ENCODE data around the gene TLX2.

- no peak for TF ChIP-seq CTCF (conservative IDR thresholded peaks at IDR 0.05; ENCODE audit: low read depth, low read length)
- no peak for TF ChIP-seq MAZ (IDR thresholded peaks at IDR 0.05; ENCODE audit: borderline replicate concordance, low read depth, low read length)
- TF ChIP-seq POLR2A (IDR thresholded peaks at IDR 0.05; ENCODE audit: low read depth, low read length): no peak
- TF ChIP-seq FOS (IDR thresholded peaks at IDR 0.05; ENCODE audit: low read depth, low read length): no peak
- no peak for TF ChIP-seq RCOR1 (IDR thresholded peaks at IDR 0.05; ENCODE audit: insufficient replicate concordance, low read length)
- TF ChIP-seq RAD21 (IDR thresholded peaks at IDR 0.05; ENCODE audit: low read length): no peak
- no peak for TF ChIP-seq CEBPB (IDR thresholded peaks at IDR 0.05; ENCODE audit: low read depth, low read length)
- no peak for TF ChIP-seq USF2 (IDR thresholded peaks at IDR 0.05; ENCODE audit: low read depth, low read length)
- TF ChIP-seq MAFK (IDR thresholded peaks at IDR 0.05; ENCODE audit: low read depth, low read length): no peak
Observed at GRCh38 chr2:74564222-74564621, 50.0 kb downstream of the TLX2 start.
